Caki2 (cell line): Measurements from ENCODE around the gene SHC1. TPM values are rescaled to one million over a fixed set of nuclear protein-coding genes. Genes with fewer than 3 reads are reported as not detected.

Source experiments
- DNase-seq: peaks from one replicate; pipeline ENCODE4 v3.0.0-alpha.2; 2015; ENCODE audit warnings: low read depth
- in situ Hi-C: cut with HindIII; loops from 2 replicates; pipeline ENCODE4 v1.10.0; 2016; ENCODE audit warnings: low sequenced_read_pairs, low pct_unique_long_range_greater_than_20kb, mixed read lengths
- total RNA-seq: library from RNA; depleted of rRNA; stranded (reverse); fragments of >200 nt; shearing (Covaris generic); gene quantifications from 2 replicates; pipeline ENCODE4 v1.2.3, GENCODE V29; 2014; ENCODE audit warnings: low replicate concordance

SHC1 gene
- total RNA-seq, 1 experiment from 2014 or later: 109 TPM

GRCh38 chr1:154964359-154964758 is 6.2 kb downstream of the SHC1 start:
- in situ Hi-C loops: no loop called here
- no peak for DNase-seq

GRCh38 chr1:154963643-154964042 is 6.9 kb downstream of the SHC1 start:
- in situ Hi-C loops: no loop called here

GRCh38 chr1:154962795-154963330 is 7.7 kb downstream of the SHC1 start:
- in situ Hi-C loops: no loop called here
- no peak for DNase-seq

More at GRCh38 chr1:154963643-154964042, 6.9 kb downstream of the SHC1 start:
- no peak for DNase-seq

- DNase-seq: no peak
- in situ Hi-C loops: no loop called here
These were observed 8.3 kb downstream of the SHC1 start for GRCh38 chr1:154962156-154962749.

GRCh38 chr1:154961207-154962155 is 9.1 kb downstream of the SHC1 start, which contains the start of gene PYGO2:
TSS of gene PYGO2 (minus strand) at chr1:154961782. CDS start at chr1:154961576, 206 bp downstream.
- in situ Hi-C loops: no loop called here

GRCh38 chr1:154960446-154961136 is 10.0 kb downstream of the SHC1 start:
- in situ Hi-C loops: no loop called here
- no peak for DNase-seq

More at GRCh38 chr1:154961207-154962155, 9.1 kb downstream of the SHC1 start, which contains the start of gene PYGO2:
- peak; percentile 85 for DNase-seq

GRCh38 chr1:154959426-154959780 is 11.1 kb downstream of the SHC1 start:
- no peak for DNase-seq
- in situ Hi-C loops: no loop called here

GRCh38 chr1:154958681-154959425 is 11.7 kb downstream of the SHC1 start:
- in situ Hi-C loops: no loop called here
- DNase-seq: no peak

- in situ Hi-C loops: no loop called here
- DNase-seq: no peak
These were observed 12.5 kb downstream of the SHC1 start for GRCh38 chr1:154958036-154958435.

- no peak for DNase-seq
- in situ Hi-C loops: no loop called here
These were observed 13.4 kb downstream of the SHC1 start for GRCh38 chr1:154957091-154957657.

- DNase-seq: no peak
- in situ Hi-C loops: no loop called here
These were observed 14.0 kb downstream of the SHC1 start for GRCh38 chr1:154956544-154956941.

- peak; percentile 92 for DNase-seq
- in situ Hi-C loops: no loop called here
These were observed 14.6 kb downstream of the SHC1 start, which contains the start of gene PBXIP1 for GRCh38 chr1:154955718-154956543. TSS of gene PBXIP1 (minus strand) at chr1:154956099. CDS start at chr1:154953721, 2,378 bp downstream.

GRCh38 chr1:154955039-154955717 is 15.4 kb downstream of the SHC1 start:
- in situ Hi-C loops: no loop called here
- peak; percentile 49 for DNase-seq

GRCh38 chr1:154954541-154954940 is 16.0 kb downstream of the SHC1 start:
- DNase-seq: no peak

GRCh38 chr1:154953611-154954038 is 16.9 kb downstream of the SHC1 start:
- DNase-seq: no peak
- in situ Hi-C loops: no loop called here

More at GRCh38 chr1:154954541-154954940, 16.0 kb downstream of the SHC1 start:
- in situ Hi-C loops: no loop called here

- in situ Hi-C loops: no loop called here
- no peak for DNase-seq
These were observed 17.9 kb downstream of the SHC1 start for GRCh38 chr1:154952664-154953063.
